HepG2 (cell line): ENCODE measurements around the gene PYGL. TPM values are rescaled to one million over a fixed set of nuclear protein-coding genes. Genes with fewer than 3 reads are reported as not detected.

Source experiments
- ARNTL ChIP-seq: sonication (generic); formaldehyde crosslinking; IDR thresholded peaks from 2 replicates; pipeline ENCODE4 v1.4.0; 2020; ENCODE audit warnings: mild to moderate bottlenecking, missing genetic modification reagents
- BATF2 ChIP-seq: sonication (generic); formaldehyde crosslinking; IDR thresholded peaks from 2 replicates; pipeline ENCODE4 v1.8.0; 2022; ENCODE audit warnings: mild to moderate bottlenecking, missing genetic modification reagents, moderate library complexity
- GTF3A ChIP-seq: sonication (generic); formaldehyde crosslinking; conservative IDR thresholded peaks from 2 replicates; pipeline ENCODE4 v1.4.0; 2020; ENCODE audit warnings: mild to moderate bottlenecking, missing genetic modification reagents
- HHEX ChIP-seq: IDR thresholded peaks from 2 replicates; pipeline ENCODE4 v1.6.1; 2016; ENCODE audit warnings: control low read depth
- MZF1 ChIP-seq: sonication (generic); formaldehyde crosslinking; IDR thresholded peaks from 2 replicates; pipeline ENCODE4 v1.8.1; 2023; ENCODE audit warnings: mild to moderate bottlenecking, missing genetic modification reagents, borderline replicate concordance
- PRDM15 ChIP-seq: sonication (generic); formaldehyde crosslinking; IDR thresholded peaks from 2 replicates; pipeline ENCODE4 v1.4.0; 2020; ENCODE audit warnings: missing genetic modification reagents
- SPEN ChIP-seq: sonication (generic); formaldehyde crosslinking; IDR thresholded peaks from 2 replicates; pipeline ENCODE4 v1.5.1; 2020; ENCODE audit warnings: low read depth, mild to moderate bottlenecking, missing genetic modification reagents
- STAT5B ChIP-seq: sonication (generic); formaldehyde crosslinking; IDR thresholded peaks from 2 replicates; pipeline ENCODE4 v1.4.0; 2020; ENCODE audit warnings: missing genetic modification reagents
- TP53 ChIP-seq: sonication (generic); formaldehyde crosslinking; conservative IDR thresholded peaks from 2 replicates; pipeline ENCODE4 v1.4.0; 2020; ENCODE audit warnings: missing genetic modification reagents
- ZBTB21 ChIP-seq: sonication (generic); formaldehyde crosslinking; IDR thresholded peaks from 2 replicates; pipeline ENCODE4 v1.4.0; 2020; ENCODE audit warnings: missing genetic modification reagents
- ZNF350 ChIP-seq: sonication (generic); formaldehyde crosslinking; IDR thresholded peaks from 2 replicates; pipeline ENCODE4 v1.4.0; 2020; ENCODE audit warnings: mild to moderate bottlenecking, low read depth, missing genetic modification reagents, borderline replicate concordance
- ZNF704 ChIP-seq: sonication (generic); formaldehyde crosslinking; IDR thresholded peaks from 2 replicates; pipeline ENCODE4 v1.8.1; 2023; ENCODE audit warnings: mild to moderate bottlenecking, inconsistent platforms, moderate library complexity, missing genetic modification reagents, borderline replicate concordance
- ZNF746 ChIP-seq: sonication (generic); formaldehyde crosslinking; IDR thresholded peaks from 2 replicates; pipeline ENCODE4 v1.8.0; 2022; ENCODE audit warnings: mild to moderate bottlenecking, missing genetic modification reagents
- ZNF75D ChIP-seq: sonication (generic); formaldehyde crosslinking; IDR thresholded peaks from 2 replicates; pipeline ENCODE4 v1.8.1; 2023; ENCODE audit warnings: missing genetic modification reagents, mild to moderate bottlenecking, borderline replicate concordance
- ZNF83 ChIP-seq: sonication (generic); formaldehyde crosslinking; IDR thresholded peaks from 2 replicates; pipeline ENCODE4 v1.4.0; 2020; ENCODE audit warnings: missing genetic modification reagents, mild to moderate bottlenecking, borderline replicate concordance
- ZNF878 ChIP-seq: sonication (generic); formaldehyde crosslinking; IDR thresholded peaks from 2 replicates; pipeline ENCODE4 v1.8.1; 2023; ENCODE audit warnings: mild to moderate bottlenecking, missing genetic modification reagents, moderate library complexity
- polyA plus RNA-seq, 8 experiments: library from polyadenylated mRNA; depleted of rRNA in 3 of 8; stranded (reverse) in 7 of 8; unstranded in 1 of 8; fragments of >200 nt; fragmentation: Illumina TruSeq in 4 of 8; extraction: Trizol in 4 of 8; gene quantifications; 2 replicates each; pipeline versions ENCODE4 v1.2.1 to v1.2.3, GENCODE V29; 2011 to 2016; ENCODE audit warnings: low read depth in 4 of 8, missing spikeins in 1 of 8, mixed read lengths in 1 of 8; ENCODE audit not compliant: insufficient read depth in 1 of 8
- total RNA-seq, 5 experiments: library from RNA; depleted of rRNA; stranded (reverse); fragments of >200 nt; fragmentation: Illumina TruSeq; extraction: Trizol; gene quantifications; 2 replicates each; pipeline ENCODE4 v1.2.3, GENCODE V29; 2016; ENCODE audit warnings: low read depth in 1 of 5
- TF ChIP-seq, protein P1 (sequence below): sonication (generic); formaldehyde crosslinking; IDR thresholded peaks from 2 replicates; pipeline ENCODE4 v1.4.0; 2020; ENCODE audit warnings: missing genetic modification reagents
- TF ChIP-seq, protein P2 (sequence below), 2 experiments: sonication (generic) in 1 of 2; formaldehyde crosslinking in 1 of 2; IDR thresholded peaks; 2 replicates each; pipeline versions ENCODE4 v1.4.0 to v1.6.1; 2018 to 2020; ENCODE audit warnings: missing genetic modification reagents in 2 of 2, borderline replicate concordance in 1 of 2, low read depth in 1 of 2, mild to moderate bottlenecking in 1 of 2, missing biosample characterization in 1 of 2
- TF ChIP-seq, protein P3 (sequence below): sonication (generic); formaldehyde crosslinking; IDR thresholded peaks from 2 replicates; pipeline ENCODE4 v1.4.0; 2020; ENCODE audit warnings: missing genetic modification reagents; ENCODE audit errors: not compliant biosample characterization

The PYGL gene
- total and polyA plus RNA-seq, 2 of the 13 experiments (the other 11 are each of a cell fraction or from before 2014, with no cell fraction given), result 98.4 to 110 TPM

- TF ChIP-seq ZNF350 (CRISPR knock-in tag) (no peak), TP53 (CRISPR knock-in tag) (no peak), ZNF746 (CRISPR knock-in tag) (no peak), ZBTB21 (CRISPR knock-in tag) (no peak), STAT5B (no peak), BATF2 (CRISPR knock-in tag) (no peak), SPEN (CRISPR knock-in tag) (no peak), ZNF704 (CRISPR knock-in tag) (no peak), ZNF83 (CRISPR knock-in tag) (no peak), MZF1 (no peak), ZNF878 (CRISPR knock-in tag) (no peak), ZNF75D (no peak), PRDM15 (CRISPR knock-in tag) (no peak), ARNTL (CRISPR knock-in tag) (no peak), HHEX (CRISPR knock-in tag) (no peak), GTF3A (CRISPR knock-in tag) (no peak)
- TF ChIP-seq, protein P1, sequence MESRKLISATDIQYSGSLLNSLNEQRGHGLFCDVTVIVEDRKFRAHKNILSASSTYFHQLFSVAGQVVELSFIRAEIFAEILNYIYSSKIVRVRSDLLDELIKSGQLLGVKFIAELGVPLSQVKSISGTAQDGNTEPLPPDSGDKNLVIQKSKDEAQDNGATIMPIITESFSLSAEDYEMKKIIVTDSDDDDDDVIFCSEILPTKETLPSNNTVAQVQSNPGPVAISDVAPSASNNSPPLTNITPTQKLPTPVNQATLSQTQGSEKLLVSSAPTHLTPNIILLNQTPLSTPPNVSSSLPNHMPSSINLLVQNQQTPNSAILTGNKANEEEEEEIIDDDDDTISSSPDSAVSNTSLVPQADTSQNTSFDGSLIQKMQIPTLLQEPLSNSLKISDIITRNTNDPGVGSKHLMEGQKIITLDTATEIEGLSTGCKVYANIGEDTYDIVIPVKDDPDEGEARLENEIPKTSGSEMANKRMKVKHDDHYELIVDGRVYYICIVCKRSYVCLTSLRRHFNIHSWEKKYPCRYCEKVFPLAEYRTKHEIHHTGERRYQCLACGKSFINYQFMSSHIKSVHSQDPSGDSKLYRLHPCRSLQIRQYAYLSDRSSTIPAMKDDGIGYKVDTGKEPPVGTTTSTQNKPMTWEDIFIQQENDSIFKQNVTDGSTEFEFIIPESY (CRISPR knock-in tag), result peak; percentile 54; the same call in 1 of the 2 replicates
- TF ChIP-seq, protein P2, sequence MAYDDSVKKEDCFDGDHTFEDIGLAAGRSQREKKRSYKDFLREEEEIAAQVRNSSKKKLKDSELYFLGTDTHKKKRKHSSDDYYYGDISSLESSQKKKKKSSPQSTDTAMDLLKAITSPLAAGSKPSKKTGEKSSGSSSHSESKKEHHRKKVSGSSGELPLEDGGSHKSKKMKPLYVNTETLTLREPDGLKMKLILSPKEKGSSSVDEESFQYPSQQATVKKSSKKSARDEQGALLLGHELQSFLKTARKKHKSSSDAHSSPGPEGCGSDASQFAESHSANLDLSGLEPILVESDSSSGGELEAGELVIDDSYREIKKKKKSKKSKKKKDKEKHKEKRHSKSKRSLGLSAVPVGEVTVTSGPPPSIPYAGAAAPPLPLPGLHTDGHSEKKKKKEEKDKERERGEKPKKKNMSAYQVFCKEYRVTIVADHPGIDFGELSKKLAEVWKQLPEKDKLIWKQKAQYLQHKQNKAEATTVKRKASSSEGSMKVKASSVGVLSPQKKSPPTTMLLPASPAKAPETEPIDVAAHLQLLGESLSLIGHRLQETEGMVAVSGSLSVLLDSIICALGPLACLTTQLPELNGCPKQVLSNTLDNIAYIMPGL (CRISPR knock-in tag; IDR thresholded peaks at IDR 0.05; ENCODE audit: borderline replicate concordance in 1 of 2, low read depth in 1 of 2), result 0 out of 4 replicates have a peak, but pooled peaks of 1 of the 2 experiments have one; percentile 35
- TF ChIP-seq, protein P3, sequence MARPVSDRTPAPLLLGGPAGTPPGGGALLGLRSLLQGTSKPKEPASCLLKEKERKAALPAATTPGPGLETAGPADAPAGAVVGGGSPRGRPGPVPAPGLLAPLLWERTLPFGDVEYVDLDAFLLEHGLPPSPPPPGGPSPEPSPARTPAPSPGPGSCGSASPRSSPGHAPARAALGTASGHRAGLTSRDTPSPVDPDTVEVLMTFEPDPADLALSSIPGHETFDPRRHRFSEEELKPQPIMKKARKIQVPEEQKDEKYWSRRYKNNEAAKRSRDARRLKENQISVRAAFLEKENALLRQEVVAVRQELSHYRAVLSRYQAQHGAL, result no peak
These were observed 11.2 kb upstream of the PYGL start (continued) for GRCh38 chr14:50955373-50956043.
